Measurements from ENCODE around the gene SHISA9.

GRCh38 chr16:13165024-13165423 lies 263.6 kb downstream of the SHISA9 start:
- TF ChIP-seq POLR2A (IDR thresholded peaks at IDR 0.05; ENCODE audit: low read length) (no peak), GATA1 (IDR thresholded peaks at IDR 0.05; ENCODE audit: low read depth, low read length) (no peak)

Data from erythroblast (primary cell).